H9 (cell line): Measurements from ENCODE around the gene SAXO2. TPM values are rescaled to one million over a fixed set of nuclear protein-coding genes. Genes with fewer than 3 reads are reported as not detected.
"Not testable (repeated sequence)": the region's sequence is repeated elsewhere in the genome, so short reads cannot be mapped to it uniquely, and the experiment has no call there.

Source experiments
- DNase-seq: peaks from one replicate; pipeline ENCODE4 v3.0.0-alpha.2; 2017
- H2AFZ ChIP-seq: one replicate; pipeline ENCODE4 v1.6.1; 2013; ENCODE audit warnings: mild to moderate bottlenecking, low read length, control low read depth, moderate library complexity
- H2AK5ac ChIP-seq: 2 replicates; pipeline ENCODE4 v1.6.1; 2013; ENCODE audit warnings: low read length, control low read depth, mixed read lengths; ENCODE audit not compliant: insufficient read length
- H2BK120ac ChIP-seq: one replicate; pipeline ENCODE4 v1.6.1; 2013; ENCODE audit warnings: low read depth, mild to moderate bottlenecking, low read length, control low read depth, inconsistent platforms; ENCODE audit not compliant: poor library complexity, severe bottlenecking
- H2BK12ac ChIP-seq: 2 replicates; pipeline ENCODE4 v1.6.1; 2013; ENCODE audit warnings: low read length, control low read depth, mixed read lengths, low read depth; ENCODE audit not compliant: insufficient read length
- H2BK15ac ChIP-seq: 2 replicates; pipeline ENCODE4 v1.6.1; 2013; ENCODE audit warnings: low read depth, low read length, control low read depth
- H2BK20ac ChIP-seq: one replicate; pipeline ENCODE4 v1.6.1; 2013; ENCODE audit warnings: low read depth, mild to moderate bottlenecking, low read length, control low read depth, inconsistent platforms; ENCODE audit not compliant: poor library complexity, severe bottlenecking
- H2BK5ac ChIP-seq: 2 replicates; pipeline ENCODE4 v1.6.1; 2013; ENCODE audit warnings: low read length, control low read depth, mixed read lengths; ENCODE audit not compliant: insufficient read length
- H3K14ac ChIP-seq: 2 replicates; pipeline ENCODE4 v1.6.1; 2013; ENCODE audit warnings: low read length, control low read depth; ENCODE audit not compliant: insufficient read depth
- H3K18ac ChIP-seq: 2 replicates; pipeline ENCODE4 v1.6.1; 2013; ENCODE audit warnings: low read depth, mild to moderate bottlenecking, mixed read lengths, low read length, control low read depth; ENCODE audit not compliant: insufficient read length
- H3K23ac ChIP-seq: 2 replicates; pipeline ENCODE4 v1.6.1; 2013; ENCODE audit warnings: low read length, control low read depth, mixed read lengths, low read depth; ENCODE audit not compliant: insufficient read length
- H3K23me2 ChIP-seq: 2 replicates; pipeline ENCODE4 v1.6.1; 2013; ENCODE audit warnings: low read depth, mild to moderate bottlenecking, mixed read lengths, low read length, control low read depth; ENCODE audit not compliant: insufficient read length, poor library complexity, severe bottlenecking
- H3K27ac ChIP-seq: 2 replicates; pipeline ENCODE4 v1.5.1; 2013; ENCODE audit warnings: low read length, control low read depth, mixed read lengths, low read depth; ENCODE audit not compliant: insufficient read length
- H3K27me3 ChIP-seq: 2 replicates; pipeline ENCODE4 v1.6.1; 2013; ENCODE audit warnings: low read length, control low read depth, inconsistent platforms; ENCODE audit not compliant: insufficient read depth
- H3K4ac ChIP-seq: 2 replicates; pipeline ENCODE4 v1.6.1; 2013; ENCODE audit warnings: low read depth, mild to moderate bottlenecking, control low read depth, inconsistent platforms, low read length, moderate library complexity
- H3K4me1 ChIP-seq: 2 replicates; pipeline ENCODE4 v1.6.1; 2013; ENCODE audit warnings: low read length, control low read depth, inconsistent platforms; ENCODE audit not compliant: insufficient read depth
- H3K4me2 ChIP-seq: 2 replicates; pipeline ENCODE4 v1.6.1; 2013; ENCODE audit warnings: low read length, control low read depth, mixed read lengths; ENCODE audit not compliant: insufficient read length, insufficient read depth
- H3K56ac ChIP-seq: 2 replicates; pipeline ENCODE4 v1.6.1; 2013; ENCODE audit warnings: low read depth, mild to moderate bottlenecking, mixed read lengths, low read length, control low read depth; ENCODE audit not compliant: insufficient read length
- H3K79me1 ChIP-seq: 2 replicates; pipeline ENCODE4 v1.6.1; 2013; ENCODE audit warnings: low read depth, mild to moderate bottlenecking, moderate library complexity, low read length, control low read depth, inconsistent platforms; ENCODE audit not compliant: insufficient read depth, poor library complexity, severe bottlenecking
- H3K79me2 ChIP-seq: 2 replicates; pipeline ENCODE4 v1.6.1; 2013; ENCODE audit warnings: low read length, control low read depth, inconsistent platforms; ENCODE audit not compliant: insufficient read depth
- H3K9ac ChIP-seq: 2 replicates; pipeline ENCODE4 v1.6.1; 2013; ENCODE audit warnings: low read length, control low read depth, mixed read lengths; ENCODE audit not compliant: insufficient read length; ENCODE audit errors: extremely low read depth
- H3K9me3 ChIP-seq: one replicate; pipeline ENCODE4 v1.6.1; 2013; ENCODE audit warnings: low read depth, low read length, inconsistent platforms; ENCODE audit not compliant: control insufficient read depth
- H3T11ph ChIP-seq: one replicate; pipeline ENCODE4 v1.6.1; 2013; ENCODE audit warnings: mild to moderate bottlenecking, low read length, control low read depth, inconsistent platforms
- H4K20me1 ChIP-seq: one replicate; pipeline ENCODE4 v1.6.1; 2013; ENCODE audit not compliant: control insufficient read depth, insufficient read length, insufficient read depth
- H4K5ac ChIP-seq: 2 replicates; pipeline ENCODE4 v1.6.1; 2013; ENCODE audit warnings: low read depth, mild to moderate bottlenecking, mixed read lengths, low read length, control low read depth; ENCODE audit not compliant: insufficient read length
- H4K8ac ChIP-seq: replicated peaks from 2 replicates; pipeline ENCODE4 v1.6.1; 2013; ENCODE audit warnings: low read length, control low read depth, mixed read lengths, low read depth; ENCODE audit not compliant: insufficient read length
- H4K91ac ChIP-seq: 2 replicates; pipeline ENCODE4 v1.6.1; 2013; ENCODE audit warnings: low read depth, mild to moderate bottlenecking, moderate library complexity, mixed read lengths, low read length, control low read depth; ENCODE audit not compliant: insufficient read length
- H3K27ac Mint-ChIP-seq, 3 experiments: 2 replicates in 2 of 3; 3 replicates in 1 of 3; pipeline ENCODE4 v1.8.0; 2020 to 2021; ENCODE audit warnings: mixed read lengths in 3 of 3, mild to moderate bottlenecking in 1 of 3, moderate library complexity in 1 of 3
- H3K27me3 Mint-ChIP-seq: 2 replicates; pipeline ENCODE4 v1.8.0; 2021; ENCODE audit warnings: low read depth, mild to moderate bottlenecking, moderate library complexity, mixed read lengths
- H3K36me3 Mint-ChIP-seq, 3 experiments: 2 replicates in 2 of 3; 3 replicates in 1 of 3; pipeline ENCODE4 v1.8.0; 2020 to 2021; ENCODE audit warnings: low read depth in 3 of 3, mixed read lengths in 3 of 3; ENCODE audit not compliant: insufficient read depth in 1 of 3
- H3K4me1 Mint-ChIP-seq, 2 experiments: 2 replicates each; pipeline ENCODE4 v1.8.0; 2020; ENCODE audit warnings: mixed read lengths in 2 of 2
- H3K4me3 Mint-ChIP-seq, 2 experiments: 2 replicates in 1 of 2; 3 replicates in 1 of 2; pipeline ENCODE4 v1.8.0; 2020 to 2021; ENCODE audit warnings: mild to moderate bottlenecking in 2 of 2, mixed read lengths in 2 of 2, moderate library complexity in 1 of 2
- H3K9me3 Mint-ChIP-seq, 2 experiments: 2 replicates in 1 of 2; 3 replicates in 1 of 2; pipeline ENCODE4 v1.8.0; 2020; ENCODE audit warnings: mild to moderate bottlenecking in 2 of 2, mixed read lengths in 2 of 2, moderate library complexity in 1 of 2
- WGBS: extraction: QIAGEN DNeasy Blood & Tissue Kit; methylation state at CpG from one replicate; pipeline ENCODE4 v1.1.7; 2013; ENCODE audit warnings: missing lambda C conversion rate, low lambda C conversion rate, mixed read lengths; ENCODE audit not compliant: insufficient read length; ENCODE audit errors: extremely low coverage; 5-methylcytosine and 5-hydroxymethylcytosine counted together
- total RNA-seq: library from RNA; stranded (reverse); gene quantifications from 2 replicates; pipeline ENCODE4 v1.2.1, GENCODE V29; 2021

The SAXO2 gene
- total RNA-seq, 1 experiment from 2014 or later, result 3.1 TPM

DNA sequence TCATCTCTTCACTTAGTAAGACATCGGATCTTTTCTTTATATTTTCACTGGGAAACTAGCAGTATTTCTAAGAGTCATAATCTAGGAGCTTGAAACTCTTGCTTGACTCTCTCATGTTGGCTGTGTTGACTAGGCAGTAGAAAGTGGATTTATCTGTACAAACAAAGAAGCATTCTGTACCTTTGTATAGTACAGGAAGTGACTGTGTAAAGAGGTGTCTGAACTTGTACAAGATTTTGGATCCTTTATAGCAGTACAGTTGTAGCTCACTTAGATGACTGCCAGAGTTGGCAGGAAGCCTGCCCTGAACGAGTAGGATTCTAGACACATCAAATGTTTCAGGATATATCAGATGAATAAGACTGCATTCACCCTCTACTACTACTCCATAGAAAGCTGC is 5.8 kb downstream of the SAXO2 start:
- not testable (repeated sequence) for H3K23ac ChIP-seq, H2AK5ac ChIP-seq, H2BK12ac ChIP-seq, H2AFZ ChIP-seq, H3K56ac ChIP-seq, H2BK5ac ChIP-seq, H3K79me1 ChIP-seq, H4K20me1 ChIP-seq, H3K9ac ChIP-seq, H3K18ac ChIP-seq, H3K79me2 ChIP-seq, H3K23me2 ChIP-seq, H4K8ac ChIP-seq, H3K9me3 Mint-ChIP-seq, H3K27ac Mint-ChIP-seq, H3K27me3 Mint-ChIP-seq, H3K4me2 ChIP-seq, H3K27ac ChIP-seq, H2BK20ac ChIP-seq, H3K4me3 Mint-ChIP-seq, H3K14ac ChIP-seq, H3K4ac ChIP-seq, H3K36me3 Mint-ChIP-seq, H3K27me3 ChIP-seq, H3K9me3 ChIP-seq, H3T11ph ChIP-seq, DNase-seq, H4K5ac ChIP-seq, H2BK120ac ChIP-seq, H2BK15ac ChIP-seq, H4K91ac ChIP-seq, H3K4me1 ChIP-seq
- H3K4me1 Mint-ChIP-seq, result peaks cover 25 to 31% of the 10 kb centered on the region in 2 experiments
- no CpG with 5 or more reads among the region's 2 CpGs for WGBS
